ENCODE data around the gene ZNF268. TPM values are rescaled to one million over a fixed set of nuclear protein-coding genes. Genes with fewer than 3 reads are reported as not detected.

Gene ZNF268
- total RNA-seq, 1 donor from 2014 or later, result 32.4 TPM

DNA sequence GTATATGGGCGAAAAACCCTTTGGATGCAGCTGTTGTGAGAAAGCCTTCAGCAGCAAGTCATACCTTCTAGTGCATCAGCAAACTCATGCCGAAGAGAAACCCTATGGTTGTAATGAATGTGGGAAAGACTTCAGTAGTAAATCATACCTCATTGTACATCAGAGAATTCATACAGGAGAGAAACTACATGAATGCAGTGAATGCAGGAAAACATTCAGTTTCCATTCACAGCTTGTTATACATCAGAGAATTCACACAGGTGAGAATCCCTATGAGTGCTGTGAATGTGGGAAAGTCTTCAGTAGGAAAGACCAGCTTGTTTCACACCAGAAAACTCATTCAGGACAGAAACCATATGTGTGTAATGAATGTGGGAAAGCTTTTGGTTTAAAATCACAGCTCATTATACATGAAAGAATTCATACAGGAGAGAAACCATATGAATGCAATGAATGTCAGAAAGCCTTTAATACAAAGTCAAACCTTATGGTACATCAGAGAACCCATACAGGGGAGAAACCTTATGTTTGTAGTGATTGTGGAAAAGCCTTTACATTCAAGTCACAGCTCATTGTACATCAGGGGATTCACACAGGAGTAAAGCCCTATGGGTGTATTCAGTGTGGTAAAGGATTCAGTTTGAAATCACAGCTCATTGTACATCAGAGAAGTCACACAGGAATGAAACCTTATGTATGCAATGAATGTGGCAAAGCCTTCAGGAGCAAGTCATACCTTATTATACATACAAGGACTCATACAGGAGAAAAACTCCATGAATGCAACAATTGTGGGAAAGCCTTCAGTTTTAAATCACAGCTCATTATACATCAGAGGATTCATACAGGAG is 21.4 kb downstream of the ZNF268 start:
- peak overlapping the region; percentile 59 for H3K4me3 Mint-ChIP-seq
- peak overlapping the region; percentile 41 for H3K27ac Mint-ChIP-seq
- H3K9me3 Mint-ChIP-seq, result peaks cover 42% of the 10 kb centered on the region

DNA sequence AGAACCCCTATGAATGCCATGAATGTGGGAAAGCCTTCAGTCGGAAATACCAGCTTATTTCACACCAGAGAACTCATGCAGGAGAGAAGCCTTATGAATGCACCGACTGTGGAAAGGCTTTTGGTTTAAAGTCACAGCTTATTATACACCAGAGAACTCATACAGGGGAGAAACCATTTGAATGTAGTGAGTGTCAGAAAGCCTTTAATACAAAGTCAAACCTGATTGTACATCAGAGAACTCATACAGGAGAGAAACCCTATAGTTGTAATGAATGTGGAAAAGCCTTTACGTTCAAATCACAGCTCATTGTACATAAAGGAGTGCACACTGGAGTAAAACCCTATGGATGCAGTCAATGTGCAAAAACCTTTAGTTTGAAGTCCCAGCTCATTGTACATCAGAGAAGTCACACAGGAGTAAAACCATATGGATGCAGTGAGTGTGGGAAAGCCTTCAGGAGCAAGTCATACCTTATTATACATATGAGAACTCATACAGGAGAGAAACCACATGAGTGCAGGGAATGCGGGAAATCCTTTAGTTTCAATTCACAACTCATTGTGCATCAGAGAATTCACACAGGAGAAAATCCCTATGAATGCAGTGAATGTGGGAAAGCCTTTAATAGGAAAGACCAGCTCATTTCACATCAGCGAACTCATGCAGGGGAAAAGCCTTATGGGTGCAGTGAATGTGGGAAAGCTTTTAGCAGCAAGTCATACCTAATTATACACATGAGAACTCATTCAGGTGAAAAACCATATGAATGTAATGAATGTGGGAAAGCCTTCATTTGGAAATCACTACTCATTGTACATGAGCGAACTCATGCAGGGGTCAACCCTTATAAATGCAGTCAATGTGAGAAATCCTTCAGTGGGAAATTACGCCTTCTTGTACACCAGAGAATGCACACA is 22.3 kb downstream of the ZNF268 start:
- Mint-ChIP-seq H3K4me3 (peak overlapping the region; percentile 59), H3K9me3 (peaks cover 45% of the 10 kb centered on the region), H3K27me3 (no peaks in the 10 kb centered on the region), H3K36me3 (peaks cover 67% of the 10 kb centered on the region), H3K27ac (peak overlapping the region; percentile 56), H3K4me1 (ENCODE audit: unreplicated experiment) (no peaks in the 10 kb centered on the region)
- TF ChIP-seq, protein P1, sequence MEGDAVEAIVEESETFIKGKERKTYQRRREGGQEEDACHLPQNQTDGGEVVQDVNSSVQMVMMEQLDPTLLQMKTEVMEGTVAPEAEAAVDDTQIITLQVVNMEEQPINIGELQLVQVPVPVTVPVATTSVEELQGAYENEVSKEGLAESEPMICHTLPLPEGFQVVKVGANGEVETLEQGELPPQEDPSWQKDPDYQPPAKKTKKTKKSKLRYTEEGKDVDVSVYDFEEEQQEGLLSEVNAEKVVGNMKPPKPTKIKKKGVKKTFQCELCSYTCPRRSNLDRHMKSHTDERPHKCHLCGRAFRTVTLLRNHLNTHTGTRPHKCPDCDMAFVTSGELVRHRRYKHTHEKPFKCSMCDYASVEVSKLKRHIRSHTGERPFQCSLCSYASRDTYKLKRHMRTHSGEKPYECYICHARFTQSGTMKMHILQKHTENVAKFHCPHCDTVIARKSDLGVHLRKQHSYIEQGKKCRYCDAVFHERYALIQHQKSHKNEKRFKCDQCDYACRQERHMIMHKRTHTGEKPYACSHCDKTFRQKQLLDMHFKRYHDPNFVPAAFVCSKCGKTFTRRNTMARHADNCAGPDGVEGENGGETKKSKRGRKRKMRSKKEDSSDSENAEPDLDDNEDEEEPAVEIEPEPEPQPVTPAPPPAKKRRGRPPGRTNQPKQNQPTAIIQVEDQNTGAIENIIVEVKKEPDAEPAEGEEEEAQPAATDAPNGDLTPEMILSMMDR (conservative IDR thresholded peaks at IDR 0.05), result no peak
- no peak for DNase-seq (ENCODE audit: extremely low spot score, unreplicated experiment)

More for the DNA sequence above, 21.4 kb downstream of the ZNF268 start:
- TF ChIP-seq, protein P1 (conservative IDR thresholded peaks at IDR 0.05), result no peak
- no peak for DNase-seq (ENCODE audit: extremely low spot score, unreplicated experiment)
- Mint-ChIP-seq H3K4me1 (ENCODE audit: unreplicated experiment) (no peaks in the 10 kb centered on the region), H3K36me3 (peaks cover 64% of the 10 kb centered on the region), H3K27me3 (no peaks in the 10 kb centered on the region)

DNA sequence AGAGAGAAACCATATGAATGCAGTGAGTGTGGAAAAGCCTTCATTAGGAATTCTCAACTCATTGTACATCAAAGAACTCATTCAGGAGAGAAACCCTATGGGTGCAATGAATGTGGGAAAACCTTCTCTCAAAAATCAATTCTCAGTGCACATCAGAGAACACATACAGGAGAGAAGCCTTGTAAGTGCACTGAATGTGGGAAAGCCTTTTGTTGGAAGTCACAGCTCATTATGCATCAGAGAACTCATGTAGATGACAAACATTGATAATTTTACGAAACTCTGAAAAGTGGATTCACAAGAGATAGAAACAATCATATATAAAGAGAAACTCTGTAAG is 22.9 kb downstream of the ZNF268 start:
- H3K27me3 Mint-ChIP-seq, result no peaks in the 10 kb centered on the region

DNA sequence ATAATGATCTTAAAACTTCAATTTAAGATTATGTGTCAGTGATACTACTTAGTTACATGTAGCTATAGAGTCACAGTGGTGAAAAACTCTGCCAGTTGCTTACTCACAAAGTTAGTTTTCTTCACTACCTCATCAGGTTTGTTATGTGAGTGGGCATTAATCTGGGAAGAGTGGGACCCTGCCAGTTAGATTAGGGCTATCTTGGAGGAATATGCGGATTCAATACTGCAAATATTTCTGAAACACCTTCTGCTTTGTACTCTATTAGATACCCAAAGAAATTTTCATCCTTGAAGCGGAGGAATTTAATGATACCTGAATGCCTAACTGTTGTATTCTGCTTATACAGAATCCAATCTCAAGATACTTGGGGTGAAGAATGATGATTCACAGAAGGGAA is 25.1 kb downstream of the ZNF268 start:
- TF ChIP-seq, protein P1 (conservative IDR thresholded peaks at IDR 0.05), result no peak
- no peaks in the 10 kb centered on the region for H3K4me1 Mint-ChIP-seq (ENCODE audit: unreplicated experiment)
- peaks cover 32% of the 10 kb centered on the region for H3K9me3 Mint-ChIP-seq
- H3K4me3 Mint-ChIP-seq, result no peak overlapping the region
- H3K27me3 Mint-ChIP-seq, result no peaks in the 10 kb centered on the region
- peak overlapping the region; percentile 52 for H3K27ac Mint-ChIP-seq
- no peak for DNase-seq (ENCODE audit: extremely low spot score, unreplicated experiment)
- peaks cover 48% of the 10 kb centered on the region for H3K36me3 Mint-ChIP-seq

More for the DNA sequence above, 22.9 kb downstream of the ZNF268 start:
- Mint-ChIP-seq H3K4me1 (ENCODE audit: unreplicated experiment) (no peaks in the 10 kb centered on the region), H3K4me3 (no peak overlapping the region), H3K27ac (peak overlapping the region; percentile 56), H3K9me3 (peaks cover 46% of the 10 kb centered on the region), H3K36me3 (peaks cover 68% of the 10 kb centered on the region)
- TF ChIP-seq, protein P1 (conservative IDR thresholded peaks at IDR 0.05), result no peak
- DNase-seq (ENCODE audit: extremely low spot score, unreplicated experiment), result no peak

DNA sequence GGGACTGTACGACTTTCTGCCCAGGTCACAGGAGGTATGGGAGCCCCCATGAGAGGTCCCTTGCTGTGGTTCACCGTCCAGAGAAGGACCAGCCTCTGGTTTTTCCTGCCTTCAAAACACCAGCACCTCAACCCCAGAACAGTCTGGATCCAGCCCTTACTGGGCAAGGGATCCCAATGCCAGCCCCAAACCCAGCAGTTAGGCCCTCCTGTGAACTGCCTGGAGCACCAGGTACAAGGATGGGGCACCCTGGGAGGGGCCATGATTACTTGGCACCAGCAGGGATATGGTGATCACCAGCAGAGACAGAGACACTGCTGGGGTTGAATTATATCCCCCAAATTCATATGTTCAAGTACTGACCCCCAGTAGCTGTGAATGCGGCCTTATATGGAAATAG is 34.4 kb downstream of the ZNF268 start:
- H3K4me3 Mint-ChIP-seq, result no peak overlapping the region
- no peak overlapping the region for H3K27ac Mint-ChIP-seq
- H3K9me3 Mint-ChIP-seq, result peaks cover 22% of the 10 kb centered on the region

More for the DNA sequence above, 34.4 kb downstream of the ZNF268 start:
- DNase-seq (ENCODE audit: extremely low spot score, unreplicated experiment), result no peak
- Mint-ChIP-seq H3K4me1 (ENCODE audit: unreplicated experiment) (no peaks in the 10 kb centered on the region), H3K27me3 (no peaks in the 10 kb centered on the region), H3K36me3 (no peaks in the 10 kb centered on the region)
- TF ChIP-seq, protein P1 (conservative IDR thresholded peaks at IDR 0.05), result no peak

Measured in type B pancreatic cell (in vitro differentiated cells).